Measurements from ENCODE around the gene PTPN1.
"Not testable (repeated sequence)": the region's sequence is repeated elsewhere in the genome, so short reads cannot be mapped to it uniquely, and the experiment has no call there.

Gene PTPN1

DNA sequence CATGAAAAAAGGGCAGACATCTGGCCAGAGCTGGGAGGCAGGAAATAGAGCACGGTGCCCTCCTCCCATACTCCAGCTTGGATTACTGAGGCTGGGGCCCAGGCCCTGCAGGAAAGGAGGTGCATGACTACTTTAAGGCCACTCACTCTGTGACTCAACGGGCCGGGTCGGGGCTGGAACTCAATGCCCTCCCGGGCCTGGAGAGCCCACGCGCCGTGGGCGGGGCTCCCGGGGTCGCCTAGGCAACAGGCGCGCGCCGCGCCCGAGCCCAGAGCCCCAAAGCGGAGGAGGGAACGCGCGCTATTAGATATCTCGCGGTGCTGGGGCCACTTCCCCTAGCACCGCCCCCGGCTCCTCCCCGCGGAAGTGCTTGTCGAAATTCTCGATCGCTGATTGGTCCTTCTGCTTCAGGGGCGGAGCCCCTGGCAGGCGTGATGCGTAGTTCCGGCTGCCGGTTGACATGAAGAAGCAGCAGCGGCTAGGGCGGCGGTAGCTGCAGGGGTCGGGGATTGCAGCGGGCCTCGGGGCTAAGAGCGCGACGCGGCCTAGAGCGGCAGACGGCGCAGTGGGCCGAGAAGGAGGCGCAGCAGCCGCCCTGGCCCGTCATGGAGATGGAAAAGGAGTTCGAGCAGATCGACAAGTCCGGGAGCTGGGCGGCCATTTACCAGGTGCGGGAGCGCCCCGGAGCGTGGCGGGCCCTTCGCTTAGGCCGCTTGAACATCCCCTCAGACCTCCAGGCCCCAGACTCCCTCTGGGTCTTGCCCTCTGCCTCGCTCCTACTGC, at the start of gene PTPN1:
Gene PTPN1 (plus strand): TSS at position 461 of the 783 bp plus-strand sequence. CDS start 145 bp downstream, at position 606.
- FAIRE-seq: peak; percentile 91

DNA sequence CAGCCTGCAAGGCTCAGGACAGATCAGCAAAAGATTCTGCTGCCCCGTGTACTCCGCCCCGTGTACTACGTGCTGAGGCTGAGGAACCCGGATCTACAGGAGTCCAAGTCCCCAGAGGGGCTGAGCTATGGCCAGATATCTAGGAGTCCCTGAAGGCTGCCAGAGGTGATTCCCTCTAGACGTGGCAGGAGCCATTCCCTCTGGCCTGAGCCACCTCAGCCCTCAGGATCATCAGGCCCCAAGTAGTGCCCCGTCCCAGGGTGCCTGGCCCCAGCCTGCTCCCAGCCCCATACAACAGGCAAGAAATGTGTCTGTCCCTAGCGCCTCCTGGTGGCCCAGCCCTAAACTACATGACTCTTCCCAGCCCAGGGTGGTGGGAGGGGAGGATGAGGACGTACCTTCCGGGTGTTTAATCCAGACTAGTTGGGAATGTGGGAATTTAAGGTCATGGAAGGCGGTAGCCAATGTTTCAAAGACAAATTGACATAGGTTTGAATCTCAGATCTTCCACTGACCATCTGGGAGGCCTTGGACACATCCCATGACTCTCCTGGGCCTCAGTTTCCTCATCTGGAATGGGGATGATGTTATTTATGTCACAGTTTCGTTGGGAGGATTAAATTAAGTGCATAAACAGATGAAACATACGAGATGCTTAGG, 49.4 kb upstream of the PTPN1 start:
- FAIRE-seq: no peak

DNA sequence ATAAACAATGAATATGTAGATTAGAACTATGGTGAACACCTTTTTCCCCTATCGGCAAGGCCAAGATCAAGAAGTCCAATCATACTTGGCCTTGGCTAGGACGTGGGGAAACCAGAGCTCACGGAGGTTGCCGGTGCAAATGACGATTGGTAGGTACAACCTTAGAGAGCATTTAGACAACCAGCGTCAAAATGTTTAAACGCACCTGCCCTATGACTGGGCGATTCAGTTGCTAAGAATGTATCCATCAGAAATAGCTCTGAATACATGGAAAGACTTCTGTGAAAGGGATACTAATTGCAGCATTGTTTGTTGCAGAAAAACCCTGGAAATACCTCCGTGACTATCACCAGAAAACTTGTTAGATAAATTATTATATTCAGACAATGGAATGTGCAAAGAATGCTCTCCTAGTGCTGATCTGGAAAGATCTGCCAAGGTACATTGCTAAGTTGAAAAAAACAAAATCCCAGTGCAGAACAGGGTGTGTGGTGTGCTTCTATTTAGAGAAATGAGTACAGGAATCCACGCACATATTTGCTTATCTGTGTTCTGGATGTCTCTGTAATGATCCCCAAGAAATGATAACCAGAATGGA, 48.0 kb upstream of the PTPN1 start:
- no peak for FAIRE-seq

DNA sequence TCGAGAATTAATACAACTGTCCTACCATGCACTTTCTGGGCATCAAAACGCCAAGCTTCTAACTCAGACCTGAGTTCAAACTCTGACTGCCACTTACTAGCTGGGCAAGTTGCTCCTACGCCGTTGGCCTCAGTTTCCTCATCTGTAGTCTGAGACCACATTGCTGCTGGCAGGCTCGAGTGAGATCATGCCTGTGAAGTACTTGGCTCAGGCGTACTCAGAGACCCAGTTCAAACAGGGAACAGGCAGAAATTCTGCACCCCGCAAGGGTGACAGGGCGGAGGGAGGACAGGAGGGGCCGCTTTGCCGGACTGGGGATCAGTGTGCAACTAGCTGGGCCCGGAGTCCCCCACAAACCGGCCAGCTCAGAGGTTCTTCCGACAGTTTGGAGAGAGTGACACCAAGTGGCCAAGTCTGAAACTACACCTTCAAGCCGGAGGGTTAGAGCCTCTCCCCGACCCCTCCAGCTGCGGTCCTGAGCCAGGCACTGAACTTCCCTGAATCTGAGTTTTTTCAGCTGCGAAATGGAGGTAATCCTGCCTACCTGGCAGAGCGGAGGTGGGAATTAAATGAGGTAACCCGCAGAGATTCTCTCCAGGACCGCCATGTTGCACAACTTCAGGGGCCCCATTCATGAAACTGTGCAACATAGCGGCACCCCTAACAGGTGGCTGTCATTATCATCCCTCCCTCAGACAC, 46.0 kb upstream of the PTPN1 start:
- no peak for FAIRE-seq

DNA sequence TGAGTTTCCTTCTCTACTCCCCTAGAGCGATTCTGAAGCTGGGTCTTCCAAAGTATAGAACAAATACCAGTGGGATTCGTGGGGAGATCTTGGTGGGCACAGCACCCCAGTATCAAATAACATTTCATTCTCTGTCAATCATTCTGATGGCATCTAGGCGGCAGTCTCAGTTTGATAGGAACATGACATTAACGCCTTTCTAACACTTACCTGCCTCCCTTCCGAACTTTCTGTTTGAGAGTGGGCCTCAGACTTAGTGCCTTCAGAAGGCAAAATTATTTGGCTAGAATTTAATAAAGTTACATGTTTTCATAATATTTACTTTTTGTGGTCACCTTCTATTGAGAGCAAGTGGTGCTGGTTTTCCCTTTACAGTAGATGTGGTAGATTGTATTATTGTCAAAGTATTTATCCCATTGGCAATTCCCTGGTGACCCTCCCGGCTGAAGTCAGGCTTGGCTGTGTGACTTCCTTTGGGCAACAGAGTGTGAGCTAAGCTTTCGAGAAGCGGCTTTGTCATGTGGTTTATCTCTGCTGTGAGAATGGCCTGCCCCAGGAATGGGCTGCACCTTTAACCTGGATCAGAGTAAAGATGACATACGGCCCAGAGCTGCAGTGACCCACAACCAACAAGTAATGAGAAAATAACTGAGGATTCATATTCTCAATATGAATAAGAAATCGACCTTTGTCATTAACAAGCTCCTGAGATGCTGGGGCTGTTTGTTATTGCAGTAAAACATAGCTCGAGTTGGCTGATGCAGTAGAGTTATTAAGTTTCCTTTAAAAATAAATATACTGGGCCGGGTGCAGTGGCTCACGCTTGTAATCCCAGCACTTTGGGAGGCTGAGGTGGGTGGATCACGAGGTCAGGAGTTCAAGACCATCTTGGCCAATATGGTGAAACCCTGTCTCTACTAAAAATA, 45.2 kb upstream of the PTPN1 start:
- no peak for FAIRE-seq

DNA sequence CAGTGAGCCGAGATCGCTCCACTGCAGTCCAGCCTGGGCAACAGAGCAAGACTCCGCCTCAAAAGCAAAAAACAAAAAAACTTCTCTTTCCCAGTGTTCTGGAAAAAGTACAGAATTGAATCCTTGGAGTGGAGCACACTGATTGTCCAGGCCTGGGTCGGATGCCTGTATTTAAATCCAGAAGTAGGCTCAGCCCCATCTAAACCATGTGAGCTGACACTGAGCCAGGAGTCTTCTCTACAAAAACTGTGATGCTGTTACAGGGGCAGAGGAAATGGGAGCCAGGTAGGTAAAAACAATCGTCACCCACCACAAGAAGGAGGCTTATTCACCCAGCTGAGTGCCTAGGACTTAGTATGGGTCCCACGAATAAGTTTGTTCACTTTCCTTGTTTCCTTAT, 43.0 kb upstream of the PTPN1 start:
- FAIRE-seq: no peak

DNA sequence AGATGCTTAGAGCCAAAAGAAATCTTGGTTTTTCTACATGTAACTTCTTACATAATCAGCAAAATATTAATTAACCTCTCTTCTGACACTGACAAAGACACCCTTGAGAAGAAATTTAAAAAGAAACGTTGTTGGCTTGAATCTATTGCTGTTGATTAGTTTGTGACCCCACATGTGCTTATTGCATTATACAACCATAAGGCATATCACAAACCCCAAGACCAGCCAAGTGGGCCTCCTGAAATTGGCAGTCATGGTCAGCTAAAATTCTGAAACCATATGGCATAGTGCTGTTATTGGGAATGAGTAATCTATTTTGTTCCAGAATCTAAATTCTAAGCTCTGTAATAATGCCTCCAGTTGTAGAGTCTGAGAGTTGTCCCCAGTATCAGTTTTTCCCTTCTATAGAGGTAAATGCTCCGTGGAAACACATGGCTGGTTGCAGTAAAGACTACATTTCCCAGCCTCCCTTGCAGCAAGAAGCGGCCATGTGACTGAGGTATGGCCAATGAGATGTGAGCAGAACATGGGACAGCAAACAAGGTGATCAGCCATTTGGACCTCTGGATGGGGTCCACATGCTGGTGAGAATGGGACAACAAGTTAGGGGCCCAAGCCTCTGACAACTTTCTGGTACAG, 42.3 kb upstream of the PTPN1 start:
- no peak for FAIRE-seq

DNA sequence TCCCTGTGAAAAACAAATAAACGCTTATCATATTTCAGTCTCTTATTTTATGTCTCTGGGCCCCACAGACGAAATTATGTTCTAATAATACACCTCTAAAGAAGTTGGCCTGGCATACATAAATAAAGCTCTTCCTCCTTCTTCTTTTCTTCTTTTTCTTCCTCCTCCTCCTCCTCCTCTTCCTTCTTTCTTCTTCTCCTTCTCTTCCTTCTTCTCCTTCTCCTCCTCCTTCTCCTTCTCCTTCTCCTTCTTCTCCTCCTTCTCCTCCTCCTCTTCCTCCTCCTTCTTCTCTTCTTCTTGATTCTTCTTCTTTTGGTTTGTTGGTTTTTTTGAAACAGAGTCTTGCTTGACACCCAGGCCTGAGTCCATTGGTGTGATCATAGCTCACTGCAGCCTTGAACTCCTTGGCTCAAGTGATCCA, 41.8 kb upstream of the PTPN1 start:
- FAIRE-seq: no peak

DNA sequence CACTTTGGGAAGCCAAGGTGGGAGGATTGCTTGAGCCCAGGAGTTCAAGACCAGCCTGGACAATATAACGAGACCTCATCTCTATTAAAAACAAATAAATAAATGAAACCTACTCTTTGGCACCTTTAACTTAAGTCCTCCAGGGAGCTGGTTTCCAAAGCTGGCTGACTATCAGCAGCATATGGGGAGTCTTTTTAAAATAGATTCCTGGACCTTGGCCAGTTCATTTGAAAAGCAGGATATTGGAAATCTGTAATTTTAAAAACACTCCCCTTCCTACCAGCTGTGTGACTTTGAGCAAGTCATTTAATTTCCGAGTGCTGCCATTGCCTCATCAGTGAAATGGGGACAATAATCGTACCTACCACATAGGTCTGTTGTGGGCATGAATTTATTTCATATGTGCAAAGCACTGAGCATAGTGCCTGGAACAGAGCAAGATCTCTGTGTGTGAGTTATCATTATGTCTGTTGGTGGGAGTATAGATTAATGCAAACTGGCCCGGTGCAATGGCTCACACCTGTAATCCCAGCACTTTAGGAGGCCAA, 40.9 kb upstream of the PTPN1 start:
- FAIRE-seq: no peak

DNA sequence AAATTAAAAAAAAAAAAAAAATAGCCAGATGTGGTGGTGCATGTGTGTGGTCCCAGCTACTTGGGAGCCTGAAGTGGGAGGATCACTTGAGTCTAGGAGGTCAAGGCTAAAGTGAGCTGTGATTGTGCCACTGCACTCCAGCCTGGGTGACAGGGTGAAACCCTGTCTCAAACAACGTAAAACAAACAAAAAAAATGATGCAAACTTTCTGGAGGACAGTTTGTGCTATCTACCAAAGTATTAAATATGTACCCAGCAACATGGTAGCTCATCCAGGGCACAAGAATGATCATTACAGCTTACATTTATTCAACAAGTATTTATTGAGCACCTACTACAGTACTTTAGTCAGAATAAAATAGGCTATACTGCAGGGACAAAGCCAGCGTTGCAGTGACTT, 40.4 kb upstream of the PTPN1 start:
- no peak for FAIRE-seq

DNA sequence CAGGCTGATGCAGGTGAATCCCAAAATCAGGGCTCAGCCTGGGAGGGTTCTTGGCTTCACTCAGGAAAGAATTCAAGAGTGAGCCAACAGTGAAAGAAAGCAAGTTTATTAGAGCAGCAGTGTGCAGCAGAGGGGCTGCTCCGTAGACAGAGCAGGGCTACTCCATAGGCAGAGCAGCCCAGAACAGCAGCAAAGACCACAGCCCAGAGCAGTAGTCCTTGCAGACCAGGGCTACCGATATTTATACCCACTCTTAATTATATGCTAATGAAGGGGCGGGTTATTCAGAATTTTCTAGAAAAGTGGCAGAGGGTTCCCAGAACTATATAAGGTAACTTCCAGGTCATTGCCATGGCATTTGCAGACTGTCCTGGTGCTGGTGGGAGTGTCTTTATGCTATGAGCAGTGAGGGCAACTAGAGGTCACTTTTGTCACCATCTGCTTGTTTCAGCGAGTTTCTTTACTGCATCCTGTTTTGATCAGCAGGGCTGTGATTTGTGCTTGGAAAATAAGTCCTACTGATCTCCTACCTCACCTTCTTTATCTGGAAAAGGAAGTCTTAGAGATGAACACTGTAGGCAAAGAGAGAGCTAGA, 39.8 kb upstream of the PTPN1 start:
- no peak for FAIRE-seq

DNA sequence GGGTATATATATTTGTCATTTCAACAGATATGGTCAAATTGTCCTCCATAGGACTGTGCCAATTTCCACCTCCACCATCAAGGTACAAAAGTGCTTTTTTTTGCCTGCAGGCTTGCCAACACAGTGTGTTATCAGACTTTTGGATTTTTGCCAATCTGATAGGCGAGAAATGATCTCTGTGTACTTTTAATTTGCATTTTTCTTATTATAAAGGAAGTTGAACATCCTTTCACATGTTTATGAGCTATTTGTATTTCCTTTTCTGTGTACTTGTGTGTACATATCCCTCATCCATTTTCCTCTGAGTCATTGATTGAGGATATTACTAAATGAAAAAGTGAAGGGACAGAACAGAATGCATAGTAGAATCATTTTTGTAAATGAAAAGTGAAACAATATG, 39.0 kb upstream of the PTPN1 start:
- no peak for FAIRE-seq

DNA sequence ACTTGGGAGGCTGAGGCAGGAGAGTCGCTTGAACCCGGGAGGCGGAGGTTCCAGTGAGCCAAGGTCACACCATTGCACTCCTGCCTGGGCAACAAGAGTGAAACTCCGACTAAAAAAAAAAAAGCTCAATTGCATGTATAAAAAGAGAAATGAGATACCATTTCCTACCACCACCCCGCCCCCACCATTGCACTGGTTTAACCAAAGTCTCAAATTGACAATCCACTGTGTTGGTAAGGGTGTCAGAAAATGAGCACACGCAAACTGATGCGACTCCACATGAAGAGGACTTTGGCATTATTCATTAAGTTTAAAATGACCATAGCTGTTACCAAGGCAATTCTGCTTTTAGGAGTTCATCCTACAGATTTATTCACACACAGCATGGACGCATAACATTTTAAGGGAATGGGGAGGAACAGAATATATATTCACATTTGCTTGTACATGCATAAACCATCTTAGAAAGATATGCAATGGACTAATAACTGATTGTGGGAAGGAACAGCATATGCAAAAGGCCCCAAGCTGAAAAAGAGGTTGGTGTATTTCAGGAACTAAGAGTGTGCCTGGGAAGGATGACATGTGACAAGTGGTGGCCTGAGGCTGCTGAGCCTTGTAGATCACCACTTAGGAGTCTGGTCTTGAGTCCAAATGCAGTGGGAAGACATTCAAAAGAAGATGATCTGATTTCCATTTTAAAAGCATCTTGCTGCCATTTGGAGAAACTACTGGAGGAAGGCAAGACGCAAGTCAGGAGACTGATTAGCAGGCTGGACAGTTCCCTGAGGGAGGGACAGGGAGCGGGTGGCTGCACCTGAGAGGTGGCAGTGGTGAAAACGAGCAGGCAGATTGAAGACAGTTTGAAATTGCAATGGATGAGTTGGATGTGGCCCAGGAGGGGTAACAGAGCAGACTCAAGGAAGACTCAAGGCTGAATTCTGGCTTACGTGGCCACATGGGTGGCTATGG, 37.2 kb upstream of the PTPN1 start:
- FAIRE-seq: no peak

DNA sequence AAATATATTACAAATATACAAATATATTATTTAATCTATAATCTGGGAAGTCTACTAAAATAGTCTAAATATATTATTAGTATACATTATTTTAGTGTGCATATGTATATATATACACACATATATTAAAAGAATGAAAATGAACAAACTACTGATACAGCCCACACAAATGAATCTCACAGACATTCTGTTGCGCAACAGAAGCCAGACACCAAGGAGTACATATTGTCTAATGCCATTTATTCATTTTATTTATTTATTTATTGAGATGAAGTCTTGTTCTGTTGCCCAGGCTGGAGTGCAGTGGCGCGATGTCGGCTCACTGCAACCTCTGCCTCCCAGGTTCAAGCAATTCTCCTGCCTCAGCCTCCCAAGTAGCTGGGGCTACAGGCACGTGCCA, 35.8 kb upstream of the PTPN1 start:
- not testable (repeated sequence) for FAIRE-seq

DNA sequence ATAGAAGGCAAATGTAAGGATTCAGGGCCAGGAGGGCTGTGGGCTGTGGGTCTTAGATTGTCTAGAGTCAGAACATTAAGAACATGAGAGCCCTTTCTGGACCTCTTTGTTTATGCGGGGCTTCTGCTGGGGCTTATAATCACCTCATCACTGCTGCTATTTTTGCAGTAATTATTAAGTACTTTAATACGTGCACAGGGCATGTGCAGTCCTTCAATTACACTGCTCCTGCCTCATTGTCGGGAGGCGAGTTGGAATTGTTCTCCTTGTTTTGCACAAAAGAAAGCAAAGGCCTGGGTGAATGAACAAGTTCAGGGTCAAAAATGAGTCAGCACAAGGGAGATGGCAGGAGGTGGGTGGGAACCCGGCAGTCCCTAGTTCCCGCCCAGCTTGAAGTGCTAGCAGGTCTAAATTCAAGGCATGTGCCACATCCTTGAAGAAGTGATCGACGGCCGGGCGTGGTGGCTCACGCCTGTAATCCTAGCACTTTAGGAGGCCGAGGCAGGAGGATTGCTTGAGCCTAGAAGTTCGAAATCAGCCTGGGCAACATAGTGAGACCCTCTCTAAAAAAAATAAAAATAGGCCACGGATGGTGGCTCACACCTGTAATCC, 34.4 kb upstream of the PTPN1 start:
- FAIRE-seq: no peak

DNA sequence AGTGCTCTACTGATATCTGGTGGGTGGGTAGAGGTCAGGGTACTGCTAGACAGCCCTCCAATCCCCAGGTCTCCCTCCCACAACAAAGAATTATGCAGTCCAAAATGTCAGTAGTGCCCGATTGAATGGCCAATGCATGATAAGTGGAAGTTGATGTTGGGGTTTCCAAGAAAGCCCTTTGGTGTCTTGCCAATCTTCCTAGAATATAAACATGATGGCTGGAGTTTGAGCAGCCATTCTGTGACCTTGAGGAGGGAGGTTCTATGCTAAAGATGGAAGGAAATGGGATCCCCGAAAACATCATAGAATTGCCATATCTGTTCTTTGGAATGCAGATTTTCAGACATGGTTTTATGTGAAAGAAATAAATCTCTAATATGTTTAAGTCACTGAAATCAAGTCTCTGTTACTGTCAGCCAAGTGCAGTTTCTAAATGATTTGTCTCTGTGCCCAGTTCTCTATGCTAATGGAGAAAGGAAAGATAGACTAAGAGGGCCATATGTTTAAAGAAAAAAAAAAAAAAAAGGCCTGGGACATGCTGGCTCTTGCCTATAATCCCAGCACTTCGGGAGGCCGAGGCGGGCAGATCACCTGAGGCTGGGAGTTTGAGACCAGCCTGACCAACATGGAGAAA, 32.8 kb upstream of the PTPN1 start:
- no peak for FAIRE-seq

DNA sequence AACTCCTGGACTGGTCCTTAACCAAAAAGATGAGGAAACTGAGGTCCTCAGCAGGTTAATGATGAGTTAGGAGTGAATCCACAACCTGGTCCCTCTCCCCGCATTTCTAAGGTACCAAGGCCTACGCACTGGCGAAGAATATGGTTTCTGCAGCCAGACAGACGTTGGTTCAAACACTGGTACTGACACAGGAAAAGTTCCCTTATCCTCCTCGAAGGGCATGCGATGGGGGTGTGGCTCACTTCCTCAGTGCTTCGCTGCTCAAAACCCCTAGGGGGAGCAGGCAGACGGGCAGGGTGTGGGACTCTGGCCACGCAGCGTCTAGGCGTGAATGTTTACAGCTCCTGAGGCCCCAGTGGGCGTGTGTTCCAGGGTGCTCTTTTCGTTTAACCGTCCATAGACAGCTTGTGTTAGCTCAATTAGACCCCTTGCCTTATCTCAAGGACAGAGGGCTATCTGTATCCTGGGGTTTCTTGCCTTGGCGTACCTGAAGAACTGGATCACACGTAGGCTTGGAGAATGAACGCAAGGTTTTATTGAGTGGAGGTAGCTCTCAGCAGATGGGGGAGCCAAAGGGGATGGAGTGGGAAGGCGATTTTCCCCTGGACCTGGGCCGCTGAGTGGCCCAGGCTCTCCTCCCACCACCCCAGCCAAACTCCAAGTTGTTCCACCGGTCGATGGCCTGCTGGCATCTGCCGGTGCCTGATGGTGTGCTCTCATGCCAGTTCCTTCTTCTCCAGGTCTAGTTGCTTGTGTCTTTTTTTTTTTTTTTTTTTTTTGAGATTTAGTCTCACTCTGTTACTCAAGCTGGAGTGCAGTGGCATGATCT, 31.8 kb upstream of the PTPN1 start:
- FAIRE-seq: no peak

DNA sequence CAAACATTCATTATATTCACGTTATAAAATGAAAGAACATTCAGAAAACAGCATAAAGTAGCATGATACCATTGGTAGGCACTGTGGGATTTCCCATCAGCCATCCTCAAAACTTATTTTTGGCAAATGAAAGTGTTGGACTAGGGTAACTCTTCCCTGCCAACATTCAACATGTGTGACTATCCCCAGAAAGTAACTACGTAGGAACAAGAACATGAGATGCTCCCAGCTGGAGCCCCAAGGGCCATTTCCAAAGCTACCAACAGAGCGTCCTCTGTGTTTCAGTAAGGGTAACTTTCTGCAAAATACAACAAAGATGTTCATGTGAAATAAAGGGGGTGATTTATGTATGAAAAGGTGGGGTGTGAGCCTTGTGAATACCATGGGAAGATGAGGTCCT, 28.4 kb upstream of the PTPN1 start:
- FAIRE-seq: no peak

All from A204.1 (cell line).